Thyroid gland (tissue), 4 donors: Measurements from ENCODE around the gene DHX57. TPM values are rescaled to one million over a fixed set of nuclear protein-coding genes. Genes with fewer than 3 reads are reported as not detected.

Experiments
- DNase-seq, 2 donors: peaks; one replicate each; pipeline ENCODE4 v3.0.0-alpha.2; 2019
- H3K27ac ChIP-seq, 3 donors: fragments of 200-600 bp; sonication (generic); 1 replicate in 2 of 3; 2 replicates in 1 of 3; pipeline ENCODE4 v1.5.1; 2016 to 2019; ENCODE audit warnings: mild to moderate bottlenecking in 1 of 3, moderate library complexity in 1 of 3
- H3K27me3 ChIP-seq: fragments of 200-600 bp; sonication (generic); one replicate; pipeline ENCODE4 v1.5.1; 2019
- H3K36me3 ChIP-seq, 2 donors: fragments of 200-600 bp; sonication (generic); one replicate each; pipeline ENCODE4 v1.5.1; 2016 to 2019
- H3K4me1 ChIP-seq, 2 donors: fragments of 200-600 bp; sonication (generic); one replicate each; pipeline ENCODE4 v1.5.1; 2017 to 2019
- H3K4me3 ChIP-seq, 3 donors: fragments of 200-600 bp; sonication (generic); replicated peaks in 1 of 3; 1 replicate in 2 of 3; 2 replicates in 1 of 3; pipeline ENCODE4 v1.5.1; 2016; ENCODE audit warnings: mild to moderate bottlenecking in 1 of 3
- H3K9me3 ChIP-seq: fragments of 200-600 bp; sonication (generic); one replicate; pipeline ENCODE4 v1.5.1; 2017
- CTCF ChIP-seq, 6 experiments: fragments of 200-600 bp in 3 of 6; fragments of 450-650 bp in 3 of 6; sonication (generic) in 3 of 6; IDR thresholded peaks; one replicate each; pipeline ENCODE4 v1.5.1; 2016 to 2019; ENCODE audit warnings: antibody characterized with exemption in 6 of 6, mild to moderate bottlenecking in 2 of 6, inconsistent platforms in 1 of 6, moderate library complexity in 1 of 6
- POLR2A ChIP-seq, 2 donors: fragments of 450-650 bp; IDR thresholded peaks; one replicate each; pipeline ENCODE4 v1.6.1; 2017; ENCODE audit warnings: antibody characterized with exemption in 2 of 2, mild to moderate bottlenecking in 2 of 2, moderate library complexity in 1 of 2
- WGBS, 2 donors: methylation state at CpG; one replicate each; pipeline ENCODE4 v1.1.5; 2017; 5-methylcytosine and 5-hydroxymethylcytosine counted together
- intact Hi-C: fragments of 100-400 bp; cut with DNase I; formaldehyde crosslinking; loops from one replicate; pipeline ENCODE4 v1.15.1; 2023
- total RNA-seq, 4 donors: library from RNA; depleted of rRNA; stranded (reverse); fragments of >200 nt; gene quantifications; one replicate each; pipeline ENCODE4 v1.2.3, GENCODE V29; 2016

Gene DHX57
- total RNA-seq, 4 donors from 2014 or later: 12.4 to 19.3 (median 16.3) TPM

GRCh38 chr2:38898256-38898655, 22.5 kb upstream of the DHX57 start:
- H3K27me3 ChIP-seq: no peaks in the 10 kb centered on the region
- no peak overlapping the region for H3K27ac ChIP-seq
- intact Hi-C loops: no loop called here
- no peak for TF ChIP-seq POLR2A (IDR thresholded peaks at IDR 0.05)
- no peak for TF ChIP-seq CTCF (IDR thresholded peaks at IDR 0.05)
- H3K36me3 ChIP-seq: no peaks in the 10 kb centered on the region
- H3K9me3 ChIP-seq: no peaks in the 10 kb centered on the region
- H3K4me1 ChIP-seq: no peaks in the 10 kb centered on the region
- 86 to 88% methylated on average over 5 of the region's 5 CpGs for WGBS, 2 donors
- no peak for DNase-seq
- H3K4me3 ChIP-seq: no peak overlapping the region

- no peak overlapping the region for H3K4me3 ChIP-seq
- H3K4me1 ChIP-seq: no peaks in the 10 kb centered on the region
- no peaks in the 10 kb centered on the region for H3K27me3 ChIP-seq
- no peaks in the 10 kb centered on the region for H3K9me3 ChIP-seq
- no peak for TF ChIP-seq POLR2A (IDR thresholded peaks at IDR 0.05)
- no peak for TF ChIP-seq CTCF (IDR thresholded peaks at IDR 0.05)
- H3K36me3 ChIP-seq: no peaks in the 10 kb centered on the region
- no peak for DNase-seq
- intact Hi-C loops: no loop called here
- no peak overlapping the region for H3K27ac ChIP-seq
Measured at GRCh38 chr2:38892819-38893218, 17.1 kb upstream of the DHX57 start.

- TF ChIP-seq CTCF (IDR thresholded peaks at IDR 0.05): no peak
- Histone ChIP-seq H3K4me1 (no peaks in the 10 kb centered on the region), H3K4me3 (no peak within 1 kb of the TSS), H3K36me3 (no peaks in the 10 kb centered on the region), H3K9me3 (no peaks in the 10 kb centered on the region), H3K27ac (no peak within 1 kb of the TSS), H3K27me3 (no peaks in the 10 kb centered on the region)
- DNase-seq: no peak
- WGBS, 2 donors: 78 to 82% methylated on average over 3 of the region's 3 CpGs
- intact Hi-C loops: no loop called here
Measured at GRCh38 chr2:38889575-38889974, 13.8 kb upstream of the DHX57 start, which contains the start of gene ARHGEF33. TSS of gene ARHGEF33 (plus strand) at chr2:38889875. CDS start at chr2:38919448, 29,573 bp downstream.

GRCh38 chr2:38889045-38889444, 13.3 kb upstream of the DHX57 start:
- DNase-seq: no peak
- Histone ChIP-seq H3K27ac (no peak overlapping the region), H3K9me3 (no peaks in the 10 kb centered on the region), H3K4me1 (no peaks in the 10 kb centered on the region), H3K4me3 (no peak overlapping the region), H3K36me3 (no peaks in the 10 kb centered on the region), H3K27me3 (no peaks in the 10 kb centered on the region)
- intact Hi-C loops: no loop called here
- TF ChIP-seq POLR2A (IDR thresholded peaks at IDR 0.05) (no peak), CTCF (IDR thresholded peaks at IDR 0.05) (no peak)

- WGBS, 2 donors: 95 to 96% methylated on average over 1 of the region's 1 CpG
- no peak overlapping the region for H3K27ac ChIP-seq
- no peaks in the 10 kb centered on the region for H3K9me3 ChIP-seq
- H3K36me3 ChIP-seq: no peaks in the 10 kb centered on the region
- H3K4me3 ChIP-seq: no peak overlapping the region
- no peaks in the 10 kb centered on the region for H3K27me3 ChIP-seq
- intact Hi-C loops: no loop called here
- DNase-seq: no peak
- H3K4me1 ChIP-seq: no peaks in the 10 kb centered on the region
- TF ChIP-seq CTCF (IDR thresholded peaks at IDR 0.05) (no peak), POLR2A (IDR thresholded peaks at IDR 0.05) (no peak)
Measured at GRCh38 chr2:38887902-38888554, 12.3 kb upstream of the DHX57 start.
